GM04504 (cell line): ENCODE measurements around the gene KCTD11.

Source experiments
- DNase-seq: peaks from one replicate; pipeline ENCODE4 v3.0.0-alpha.2; 2012; ENCODE audit warnings: low read depth

Gene KCTD11

GRCh38 chr17:7351665-7352502, at the start of gene KCTD11:
TSS of gene KCTD11 (plus strand) at chr17:7352162.
- DNase-seq = peak; percentile 88

DNA sequence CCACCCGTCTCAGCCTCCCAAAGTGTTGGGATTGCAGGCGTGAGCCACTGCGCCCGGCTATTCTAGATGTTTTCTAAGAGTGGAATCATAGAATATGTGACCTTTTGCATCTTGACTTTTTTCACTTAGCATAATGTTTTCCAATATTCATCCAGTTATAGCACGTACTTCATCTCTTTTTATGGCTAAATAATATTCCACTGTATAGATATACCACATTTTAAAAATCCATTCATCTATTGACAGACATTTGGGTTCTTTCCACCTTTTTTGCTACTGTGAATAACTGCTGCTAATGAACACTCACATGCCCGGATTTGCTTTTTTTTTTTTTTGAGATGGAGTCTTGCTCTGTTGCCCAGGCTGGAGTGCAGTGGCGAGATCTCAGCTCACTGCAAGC, 47.8 kb upstream of the KCTD11 start:
- DNase-seq = no peak

- DNase-seq = peak; percentile 100
Observed at GRCh38 chr17:7306911-7307685, 44.9 kb upstream of the KCTD11 start, which contains the start of gene EIF5A. TSS of gene EIF5A (plus strand) at chr17:7307628. CDS start at chr17:7309636, 2,008 bp downstream.

DNA sequence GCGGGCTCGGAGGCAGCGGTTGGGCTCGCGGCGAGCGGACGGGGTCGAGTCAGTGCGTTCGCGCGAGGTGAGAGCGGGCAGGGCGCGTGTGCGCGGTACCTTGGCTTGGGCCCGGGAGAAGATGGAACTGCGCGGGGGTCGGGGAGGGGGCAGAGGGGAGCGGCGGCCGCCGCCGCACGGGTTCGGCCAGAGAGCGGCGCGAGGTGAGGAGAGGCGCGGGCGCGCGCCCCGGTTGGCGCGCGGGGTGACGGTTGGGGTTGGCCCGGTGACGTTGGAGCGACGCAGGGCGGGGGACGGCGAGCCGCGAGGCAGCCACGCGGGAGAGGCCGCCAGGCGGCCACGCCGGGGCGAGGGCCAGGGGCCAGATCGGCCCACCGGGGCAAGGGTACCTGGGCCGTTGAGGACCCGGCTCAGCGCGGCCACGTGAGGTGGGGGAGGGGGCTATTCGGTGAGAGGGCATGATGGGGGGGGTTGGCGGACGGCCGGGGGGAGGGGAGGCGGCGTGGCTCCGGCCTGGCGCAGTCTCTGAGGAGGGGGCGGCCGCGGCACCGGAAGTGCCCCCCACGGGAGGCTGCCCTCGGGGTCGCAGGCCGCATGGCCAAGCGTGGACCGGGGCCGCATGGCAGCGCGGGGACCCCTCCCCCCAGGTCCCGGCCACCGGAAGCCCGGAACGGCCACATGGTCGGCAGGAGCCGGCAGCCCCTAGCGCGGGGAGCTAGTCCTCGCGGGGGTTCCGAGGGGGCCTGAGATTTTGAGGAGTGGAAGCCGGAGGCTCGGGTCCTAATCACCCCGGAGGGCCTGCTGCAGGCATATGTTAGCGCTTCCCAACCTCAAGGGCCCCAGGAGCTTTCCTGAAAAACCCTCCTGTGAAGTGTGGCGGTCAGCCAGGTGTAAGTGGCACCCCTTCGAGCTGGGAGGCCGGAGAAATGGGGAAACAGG, 44.0 kb upstream of the KCTD11 start:
- DNase-seq = no peak

DNA sequence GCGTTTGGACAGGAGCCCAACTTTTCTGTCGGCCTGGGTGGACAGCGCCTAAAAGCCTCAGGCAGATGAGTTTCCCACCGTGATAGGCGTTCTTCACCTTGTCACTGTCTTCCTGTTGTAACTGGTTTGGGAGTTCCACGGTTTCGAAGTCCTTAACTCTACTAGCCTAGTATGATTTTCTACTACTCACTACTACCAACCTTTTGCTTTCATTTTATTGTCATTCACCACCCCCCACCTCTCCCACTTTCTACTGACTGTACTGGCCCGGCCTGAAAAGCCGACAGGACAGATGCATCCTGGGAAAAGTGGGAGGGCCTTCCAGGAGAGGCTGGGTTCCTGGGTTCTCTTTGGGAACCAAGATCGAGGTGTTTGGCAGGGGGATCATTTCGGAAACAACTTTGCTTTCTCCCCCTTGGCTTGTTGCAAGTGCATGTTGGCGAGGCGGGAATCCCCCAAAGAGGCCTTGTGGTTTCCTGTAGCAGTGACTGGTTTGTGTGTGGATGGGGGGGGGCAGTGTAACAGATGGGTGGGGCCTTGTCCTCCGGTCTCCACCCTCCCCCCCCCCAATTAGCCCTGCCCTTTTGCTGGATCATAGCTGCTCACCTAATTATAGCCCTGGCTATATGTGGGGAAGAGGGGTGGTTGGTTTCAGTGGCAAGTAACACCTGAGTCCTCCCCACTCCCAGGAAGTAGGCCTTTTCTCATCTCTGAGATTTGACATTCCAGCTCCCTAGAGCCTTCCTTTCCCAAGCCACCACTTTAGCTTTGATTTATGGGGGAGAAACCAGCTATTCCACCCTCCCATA, 43.1 kb upstream of the KCTD11 start:
- DNase-seq = peak; percentile 62

DNA sequence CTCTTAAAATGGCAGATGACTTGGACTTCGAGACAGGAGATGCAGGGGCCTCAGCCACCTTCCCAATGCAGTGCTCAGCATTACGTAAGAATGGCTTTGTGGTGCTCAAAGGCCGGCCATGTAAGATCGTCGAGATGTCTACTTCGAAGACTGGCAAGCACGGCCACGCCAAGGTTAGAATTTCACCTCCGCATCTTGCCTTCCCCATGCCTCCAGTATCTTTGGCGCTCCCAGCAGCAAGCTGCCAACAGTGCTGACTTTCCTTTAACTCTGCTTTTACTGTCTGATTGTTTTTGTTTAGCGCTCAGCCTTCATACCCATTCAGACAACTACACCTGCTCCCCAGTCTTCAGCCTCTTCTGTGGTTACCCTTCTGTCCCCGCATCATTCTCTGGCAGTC, 42.3 kb upstream of the KCTD11 start:
- DNase-seq = no peak

DNA sequence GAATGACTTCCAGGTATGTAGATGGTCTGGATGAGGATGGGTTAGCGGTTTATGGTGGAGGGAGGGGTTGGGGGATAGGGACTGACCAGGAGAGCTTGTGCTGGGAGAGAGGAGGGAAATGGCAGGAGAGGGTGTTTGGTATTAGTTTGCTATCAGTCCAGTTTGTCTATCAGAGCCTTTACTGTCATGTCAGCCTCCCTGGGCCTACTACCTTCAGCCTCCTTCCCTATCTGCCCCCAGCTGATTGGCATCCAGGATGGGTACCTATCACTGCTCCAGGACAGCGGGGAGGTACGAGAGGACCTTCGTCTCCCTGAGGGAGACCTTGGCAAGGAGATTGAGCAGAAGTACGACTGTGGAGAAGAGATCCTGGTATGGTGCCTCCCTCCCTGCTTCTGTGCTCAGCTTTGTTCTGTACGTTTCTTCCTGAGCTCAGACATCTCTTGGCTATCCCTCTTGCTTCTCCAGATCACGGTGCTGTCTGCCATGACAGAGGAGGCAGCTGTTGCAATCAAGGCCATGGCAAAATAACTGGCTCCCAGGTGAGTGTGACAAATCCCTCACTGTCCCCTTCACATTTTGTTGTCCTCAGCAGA, 40.8 kb upstream of the KCTD11 start:
- DNase-seq = no peak

DNA sequence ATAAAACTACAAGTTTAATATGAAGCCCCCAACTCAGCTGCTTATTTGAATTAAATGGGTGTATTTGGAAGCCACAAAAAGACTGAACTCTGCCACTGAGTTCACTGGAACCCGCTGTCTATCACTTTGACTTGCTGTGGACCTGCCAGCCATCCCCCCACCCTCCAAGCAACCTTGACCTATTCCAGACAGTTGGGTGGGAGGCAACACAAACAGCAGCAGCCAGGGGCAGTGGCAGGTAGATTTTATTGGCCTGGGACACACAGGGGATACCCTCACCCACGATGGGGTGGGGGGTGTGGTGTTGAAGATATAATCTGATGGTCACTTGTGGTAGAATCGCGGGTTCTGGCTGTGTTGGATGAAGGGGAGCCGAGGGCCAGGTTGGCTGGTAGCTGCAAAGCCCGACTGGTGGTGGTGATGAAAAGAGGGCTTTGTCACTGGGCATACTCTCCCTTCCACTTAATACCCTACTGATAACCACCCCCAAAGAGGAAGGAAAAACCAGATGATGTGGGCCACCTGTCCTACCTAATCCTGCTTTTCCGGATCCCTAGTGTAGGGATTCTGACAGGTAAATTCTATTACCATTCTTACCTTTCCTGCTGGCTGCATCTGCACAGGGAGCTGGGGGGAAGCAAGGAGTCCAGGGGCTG, 39.4 kb upstream of the KCTD11 start:
- DNase-seq = no peak

- DNase-seq = no peak
Observed at GRCh38 chr17:7313088-7313889, 38.7 kb upstream of the KCTD11 start.

GRCh38 chr17:7313890-7314718, 37.9 kb upstream of the KCTD11 start:
- DNase-seq = no peak

GRCh38 chr17:7314719-7315569, 37.0 kb upstream of the KCTD11 start, which contains the start of gene GPS2:
TSS of gene GPS2 (minus strand) at chr17:7315360. CDS start at chr17:7315052, 308 bp downstream.
- DNase-seq = peak; percentile 51

GRCh38 chr17:7315570-7316235, 36.3 kb upstream of the KCTD11 start:
- DNase-seq = no peak

DNA sequence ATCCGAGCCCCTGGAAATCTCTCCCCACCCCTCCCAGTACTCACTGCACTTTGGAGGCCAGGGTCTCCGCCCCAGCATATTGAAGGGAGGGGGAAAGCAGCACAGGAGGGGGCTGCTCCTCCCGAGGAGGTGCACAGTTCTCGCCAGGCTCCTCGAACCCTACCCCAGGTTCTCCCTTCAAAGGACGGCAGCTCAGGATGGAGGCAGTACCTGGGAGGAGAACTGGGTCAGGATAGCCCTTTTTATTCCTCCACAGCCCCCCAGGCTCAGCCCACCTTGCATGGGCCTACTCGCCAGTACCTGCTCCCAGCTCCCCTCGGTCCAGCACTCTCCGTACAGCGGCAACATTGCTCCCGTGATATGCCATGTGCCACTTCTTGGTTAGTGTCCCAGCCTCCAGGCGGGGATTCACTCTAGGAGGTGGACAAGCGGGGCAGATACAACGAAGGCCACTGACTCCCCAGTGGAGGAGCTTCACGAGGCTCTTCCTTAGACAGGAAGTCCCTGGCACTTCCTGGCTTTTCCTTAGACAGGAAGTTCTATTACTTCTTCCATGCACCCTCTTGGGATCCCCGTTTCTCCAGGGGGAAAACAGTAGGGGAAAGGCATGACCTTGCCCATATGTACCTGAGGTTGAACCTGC, 34.7 kb upstream of the KCTD11 start:
- DNase-seq = no peak

GRCh38 chr17:7318121-7318860, 33.7 kb upstream of the KCTD11 start:
- no peak for DNase-seq

DNA sequence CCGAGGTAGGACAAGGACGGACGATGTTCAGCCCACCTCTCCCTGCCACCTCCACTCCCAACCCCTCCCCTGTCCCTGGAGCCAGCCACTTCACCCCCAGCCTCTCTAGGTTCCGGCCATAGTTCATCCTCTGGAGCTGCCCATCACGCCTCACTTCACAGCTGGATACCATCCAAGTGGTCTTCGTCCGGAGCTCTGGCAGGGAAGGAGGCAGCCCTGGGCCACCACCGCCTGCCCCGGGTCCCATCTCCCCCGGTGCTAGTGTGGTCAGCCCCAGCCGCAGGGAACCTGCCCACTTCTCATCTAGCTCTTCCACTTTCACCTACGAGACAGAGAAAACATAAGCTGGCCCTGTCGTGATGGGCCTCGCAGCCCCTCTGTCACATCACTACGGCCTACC, 30.5 kb upstream of the KCTD11 start:
- DNase-seq = no peak
